Stomach (tissue), 9 donors: Measurements from ENCODE around the gene OTOG. TPM values are rescaled to one million over a fixed set of nuclear protein-coding genes. Genes with fewer than 3 reads are reported as not detected.

Experiments
- DNase-seq, 2 donors: peaks; one replicate each; pipeline versions ENCODE4 v3.0.0 to v3.0.0-alpha.2; 2013 to 2019
- H3K27ac ChIP-seq, 5 donors: fragments of 200-600 bp in 4 of 5; sonication (generic) in 4 of 5; one replicate each; pipeline ENCODE4 v1.5.1; 2013 to 2019; ENCODE audit warnings: mild to moderate bottlenecking in 1 of 5, moderate library complexity in 1 of 5
- H3K27me3 ChIP-seq, 3 donors: fragments of 200-600 bp; sonication (generic); one replicate each; pipeline ENCODE4 v1.5.1; 2017 to 2019; ENCODE audit warnings: mixed run types in 1 of 3
- H3K36me3 ChIP-seq, 4 donors: fragments of 200-600 bp; sonication (generic); 1 replicate in 3 of 4; 2 replicates in 1 of 4; pipeline ENCODE4 v1.5.1; 2016 to 2019
- H3K4me1 ChIP-seq, 4 donors: fragments of 200-600 bp; sonication (generic); one replicate each; pipeline ENCODE4 v1.5.1; 2016 to 2019
- H3K4me3 ChIP-seq, 4 donors: fragments of 200-600 bp; sonication (generic) in 3 of 4; one replicate each; pipeline ENCODE4 v1.5.1; 2016 to 2019; ENCODE audit warnings: mild to moderate bottlenecking in 1 of 4
- H3K9me3 ChIP-seq, 4 donors: fragments of 200-600 bp; sonication (generic); one replicate each; pipeline ENCODE4 v1.5.1; 2016 to 2019
- EP300 ChIP-seq: sonication (generic); formaldehyde crosslinking; IDR thresholded peaks from one replicate; pipeline ENCODE4 v1.6.1; 2017; ENCODE audit warnings: antibody characterized with exemption
- POLR2A ChIP-seq, 4 donors: fragments of 450-650 bp; IDR thresholded peaks; one replicate each; pipeline ENCODE4 v1.6.1; 2016; ENCODE audit warnings: antibody characterized with exemption in 4 of 4, control low read depth in 2 of 4, mild to moderate bottlenecking in 1 of 4, moderate library complexity in 1 of 4
- POLR2AphosphoS5 ChIP-seq, 3 donors: sonication (generic); formaldehyde crosslinking; IDR thresholded peaks; one replicate each; pipeline ENCODE4 v1.6.1; 2016; ENCODE audit warnings: antibody characterized with exemption in 3 of 3
- WGBS, 5 donors: extraction: QIAGEN DNeasy Blood & Tissue Kit in 3 of 5; methylation state at CpG; one replicate each; pipeline versions ENCODE4 v1.1.5 to v1.1.7; 2013 to 2018; 5-methylcytosine and 5-hydroxymethylcytosine counted together
- intact Hi-C: fragments of 100-400 bp; cut with DNase I; formaldehyde crosslinking; loops from one replicate; pipeline ENCODE4 v1.15.1; 2023; ENCODE audit warnings: low total_unique reads
- polyA plus RNA-seq, 3 donors: library from polyadenylated mRNA; stranded (reverse); fragments of 200-250 nt; gene quantifications; one replicate each; pipeline ENCODE4 v1.2.3, GENCODE V29; 2013
- total RNA-seq, 5 donors: library from RNA; depleted of rRNA; stranded (reverse); fragments of >200 nt; gene quantifications; one replicate each; pipeline versions ENCODE4 v1.1.0 to v1.2.3, GENCODE V29; 2014 to 2016
- TF ChIP-seq, protein P1 (sequence below), 7 experiments: fragments of 450-650 bp in 4 of 7; fragments of 200-600 bp in 3 of 7; sonication (generic) in 3 of 7; IDR thresholded peaks; one replicate each; pipeline ENCODE4 v1.5.1; 2016 to 2019; ENCODE audit warnings: antibody characterized with exemption in 7 of 7, control low read depth in 2 of 7, mild to moderate bottlenecking in 1 of 7
- donor health status: healthy with polysubstance abuse.
- donor health status: Bipolar disorder and iron deficiency.
- donor health status: healthy.

Gene OTOG
- total and polyA plus RNA-seq, 8 donors: not detected

DNA sequence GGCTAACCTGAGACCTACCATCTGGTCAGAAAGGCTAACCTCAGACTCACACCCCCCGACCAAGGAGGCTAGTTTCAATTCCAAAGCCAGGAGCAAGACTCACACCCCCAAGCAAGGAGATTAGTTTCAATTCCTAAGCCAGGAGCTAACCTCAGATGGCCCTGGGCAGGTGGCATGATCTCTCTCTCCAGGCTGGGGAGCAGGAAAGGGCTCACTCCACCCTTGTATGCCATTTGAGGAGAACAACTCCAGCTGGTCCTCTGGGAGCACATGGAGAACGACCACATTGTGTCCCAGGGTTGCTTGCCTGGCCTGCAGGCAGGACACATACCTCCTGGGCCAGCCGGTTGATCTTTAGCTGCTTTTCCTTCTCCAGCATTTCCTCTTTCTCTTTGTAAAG, 35.5 kb upstream of the OTOG start:
- Histone ChIP-seq H3K4me3 (no peak overlapping the region), H3K36me3 (peaks cover 0 to 3% (median 0%) of the 10 kb centered on the region in 4 donors), H3K27me3 (peaks cover 0 to 4% (median 0%) of the 10 kb centered on the region in 3 donors), H3K27ac (no peak overlapping the region), H3K4me1 (no peaks in the 10 kb centered on the region), H3K9me3 (no peaks in the 10 kb centered on the region)
- WGBS, 5 donors: 35 to 65% (median 43%) methylated on average over 3 of the region's 3 CpGs
- TF ChIP-seq, protein P1, sequence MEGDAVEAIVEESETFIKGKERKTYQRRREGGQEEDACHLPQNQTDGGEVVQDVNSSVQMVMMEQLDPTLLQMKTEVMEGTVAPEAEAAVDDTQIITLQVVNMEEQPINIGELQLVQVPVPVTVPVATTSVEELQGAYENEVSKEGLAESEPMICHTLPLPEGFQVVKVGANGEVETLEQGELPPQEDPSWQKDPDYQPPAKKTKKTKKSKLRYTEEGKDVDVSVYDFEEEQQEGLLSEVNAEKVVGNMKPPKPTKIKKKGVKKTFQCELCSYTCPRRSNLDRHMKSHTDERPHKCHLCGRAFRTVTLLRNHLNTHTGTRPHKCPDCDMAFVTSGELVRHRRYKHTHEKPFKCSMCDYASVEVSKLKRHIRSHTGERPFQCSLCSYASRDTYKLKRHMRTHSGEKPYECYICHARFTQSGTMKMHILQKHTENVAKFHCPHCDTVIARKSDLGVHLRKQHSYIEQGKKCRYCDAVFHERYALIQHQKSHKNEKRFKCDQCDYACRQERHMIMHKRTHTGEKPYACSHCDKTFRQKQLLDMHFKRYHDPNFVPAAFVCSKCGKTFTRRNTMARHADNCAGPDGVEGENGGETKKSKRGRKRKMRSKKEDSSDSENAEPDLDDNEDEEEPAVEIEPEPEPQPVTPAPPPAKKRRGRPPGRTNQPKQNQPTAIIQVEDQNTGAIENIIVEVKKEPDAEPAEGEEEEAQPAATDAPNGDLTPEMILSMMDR (IDR thresholded peaks at IDR 0.05): no peak
- TF ChIP-seq EP300 (no peak), POLR2AphosphoS5 (IDR thresholded peaks at IDR 0.05) (no peak), POLR2A (IDR thresholded peaks at IDR 0.05) (no peak)
- intact Hi-C loops: no loop called here
- no peak for DNase-seq

DNA sequence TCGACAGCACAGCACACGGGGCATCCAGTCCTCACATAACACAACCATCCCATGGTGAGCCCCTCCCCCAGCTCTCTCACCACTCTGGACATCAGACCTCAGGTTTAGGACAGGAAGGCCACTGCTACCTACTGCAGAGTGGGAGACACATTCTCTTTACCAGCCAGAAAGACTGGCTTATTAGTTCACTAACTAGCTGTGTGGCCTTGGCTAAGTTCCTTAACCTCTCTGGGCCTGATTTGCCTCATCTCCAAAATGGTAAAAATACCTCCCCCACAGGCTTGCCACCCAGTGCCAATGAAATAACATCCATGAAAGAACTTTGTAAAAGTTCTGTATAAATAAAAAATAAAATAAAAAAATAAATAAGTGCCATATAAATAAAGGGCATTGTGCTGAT, 35.0 kb upstream of the OTOG start:
- peaks cover 0 to 7% (median 0%) of the 10 kb centered on the region in 3 donors for H3K27me3 ChIP-seq
- WGBS, 5 donors: 12 to 19% (median 16%) methylated on average over 2 of the region's 2 CpGs
- DNase-seq: no peak
- H3K36me3 ChIP-seq: peaks cover 0 to 8% (median 0%) of the 10 kb centered on the region in 4 donors
- H3K4me1 ChIP-seq: no peaks in the 10 kb centered on the region
- H3K27ac ChIP-seq: no peak overlapping the region
- no peaks in the 10 kb centered on the region for H3K9me3 ChIP-seq
- intact Hi-C loops: no loop called here
- H3K4me3 ChIP-seq: no peak overlapping the region
- TF ChIP-seq POLR2A (IDR thresholded peaks at IDR 0.05) (no peak), POLR2AphosphoS5 (IDR thresholded peaks at IDR 0.05) (no peak), EP300 (no peak)
- TF ChIP-seq, protein P1 (IDR thresholded peaks at IDR 0.05): no peak

DNA sequence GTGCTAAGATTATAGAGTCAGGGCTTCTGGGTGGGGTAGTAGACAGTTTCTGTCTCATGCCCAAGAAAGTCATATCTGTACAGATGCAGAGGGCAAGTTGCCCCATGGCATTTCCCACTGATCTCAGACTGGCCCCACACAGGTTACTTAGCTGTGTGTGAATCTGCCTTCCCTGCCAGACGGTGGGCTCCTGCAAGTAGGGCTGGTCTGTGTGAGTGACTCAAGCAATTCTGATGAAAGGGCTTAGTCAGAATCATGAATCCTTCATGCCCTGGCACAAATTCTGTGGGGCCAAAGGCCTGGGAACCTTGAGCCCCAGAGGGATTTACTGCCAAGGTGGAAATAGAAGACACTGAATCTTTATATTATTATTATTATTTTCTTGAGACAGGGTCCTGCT, 33.2 kb upstream of the OTOG start:
- Histone ChIP-seq H3K4me1 (no peaks in the 10 kb centered on the region), H3K36me3 (peaks cover 0 to 10% (median 1%) of the 10 kb centered on the region in 4 donors), H3K27ac (no peak overlapping the region), H3K4me3 (no peak overlapping the region), H3K27me3 (peaks cover 0 to 9% (median 0%) of the 10 kb centered on the region in 3 donors), H3K9me3 (no peaks in the 10 kb centered on the region)
- intact Hi-C loops: no loop called here
- WGBS, 5 donors: 64 to 88% (median 76%) methylated on average over 1 of the region's 1 CpG
- no peak for TF ChIP-seq POLR2A (IDR thresholded peaks at IDR 0.05)
- no peak for TF ChIP-seq POLR2AphosphoS5 (IDR thresholded peaks at IDR 0.05)
- TF ChIP-seq, protein P1 (IDR thresholded peaks at IDR 0.05): no peak
- TF ChIP-seq EP300: no peak
- DNase-seq: no peak

DNA sequence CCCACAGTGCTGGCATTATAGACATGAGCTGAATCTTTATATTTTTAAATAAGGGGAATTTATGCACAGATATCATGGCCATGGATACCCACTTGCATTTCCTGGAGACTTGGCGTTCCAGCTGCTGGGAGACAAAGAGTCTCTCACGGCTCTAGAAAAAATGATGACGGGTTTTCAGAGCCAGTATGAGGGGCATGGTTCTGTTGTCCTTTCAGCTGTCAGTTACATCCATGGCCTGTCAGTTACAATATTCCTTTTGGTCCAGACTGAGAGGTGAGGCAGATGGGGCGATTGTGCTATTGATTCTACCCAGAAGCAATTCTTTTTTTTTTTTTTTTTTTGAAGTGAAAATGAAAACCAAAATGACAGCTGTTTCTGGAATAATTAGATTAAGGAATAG, 32.6 kb upstream of the OTOG start:
- no peak overlapping the region for H3K4me3 ChIP-seq
- H3K4me1 ChIP-seq: no peaks in the 10 kb centered on the region
- peaks cover 0 to 8% (median 1%) of the 10 kb centered on the region in 4 donors for H3K36me3 ChIP-seq
- H3K27me3 ChIP-seq: peaks cover 0 to 9% (median 0%) of the 10 kb centered on the region in 3 donors
- intact Hi-C loops: no loop called here
- no peak for TF ChIP-seq POLR2A (IDR thresholded peaks at IDR 0.05)
- TF ChIP-seq POLR2AphosphoS5 (IDR thresholded peaks at IDR 0.05): no peak
- TF ChIP-seq EP300: no peak
- TF ChIP-seq, protein P1 (IDR thresholded peaks at IDR 0.05): no peak
- WGBS, 5 donors: 83 to 94% (median 87%) methylated on average over 4 of the region's 4 CpGs
- no peak overlapping the region for H3K27ac ChIP-seq
- no peak for DNase-seq
- no peaks in the 10 kb centered on the region for H3K9me3 ChIP-seq
